Measurements from ENCODE around the gene SYDE2.
A peak's percentile ranks its signal among the peaks of the same experiment; 100 is the strongest.

SYDE2 gene

GRCh38 chr1:85122169-85122568 is 78.6 kb downstream of the SYDE2 start:
- no peak for DNase-seq

DNA sequence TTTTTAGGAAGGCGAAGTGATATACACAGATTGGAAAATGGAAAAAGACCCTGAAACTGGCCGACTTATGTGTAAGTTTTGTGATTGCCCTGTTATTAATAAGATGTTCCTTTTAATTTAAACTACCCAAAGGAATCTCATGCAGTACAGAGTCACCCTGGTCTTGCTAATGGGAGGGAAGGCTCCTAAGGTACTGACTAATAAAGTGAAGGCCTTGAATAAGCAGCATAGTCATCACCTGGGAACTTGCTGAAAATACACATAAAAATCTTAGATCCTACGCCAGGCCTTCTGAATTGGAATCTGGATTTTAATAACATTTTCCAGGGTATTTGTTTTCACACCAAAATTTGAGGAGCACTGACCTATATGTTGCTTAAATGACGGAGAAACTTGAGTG is 79.1 kb downstream of the SYDE2 start:
- DNase-seq = no peak

- DNase-seq = no peak
Observed at GRCh38 chr1:85118751-85119150, 82.1 kb downstream of the SYDE2 start.

DNA sequence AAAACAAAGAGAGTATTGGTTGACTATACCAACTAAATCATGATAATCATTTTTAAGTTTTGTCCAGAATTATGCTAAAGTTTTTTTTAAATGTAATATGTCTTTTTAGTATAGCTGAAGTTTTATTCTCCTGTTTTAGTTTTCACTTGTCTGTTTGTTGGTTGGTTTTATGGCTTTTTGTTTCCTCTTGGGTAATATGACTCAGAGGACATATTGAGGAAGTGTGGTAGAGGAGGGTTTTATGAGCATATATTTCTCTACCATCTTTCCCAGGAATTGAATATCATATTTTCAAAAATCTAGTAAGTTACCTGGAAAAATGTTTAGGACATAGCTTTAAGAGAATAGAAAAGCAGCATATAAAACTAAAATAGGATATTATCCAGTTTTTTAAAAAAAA is 84.0 kb downstream of the SYDE2 start:
- peak in 2 of 4 experiments; percentile 34 to 43 for DNase-seq

DNA sequence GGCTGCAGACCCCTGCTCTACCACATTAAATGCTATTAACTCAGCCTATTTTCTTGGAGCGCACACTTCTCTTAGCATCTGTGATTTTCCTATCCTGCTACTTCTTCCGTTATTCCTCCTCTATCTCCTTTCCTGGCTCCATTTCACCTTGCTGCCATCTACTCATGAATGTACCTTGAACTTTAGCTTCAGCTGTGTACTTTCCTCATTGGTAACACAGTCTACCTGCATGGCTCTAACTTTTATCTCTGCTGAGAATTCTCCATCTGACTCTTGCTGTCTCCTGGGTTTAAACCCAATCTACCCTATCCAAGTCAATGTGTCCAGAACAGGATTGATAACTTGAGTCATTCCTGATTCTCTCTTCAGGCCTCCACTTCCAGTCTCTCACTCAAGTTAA is 84.9 kb downstream of the SYDE2 start:
- no peak for DNase-seq

GRCh38 chr1:85111695-85112094 is 89.1 kb downstream of the SYDE2 start:
- DNase-seq = no peak

DNA sequence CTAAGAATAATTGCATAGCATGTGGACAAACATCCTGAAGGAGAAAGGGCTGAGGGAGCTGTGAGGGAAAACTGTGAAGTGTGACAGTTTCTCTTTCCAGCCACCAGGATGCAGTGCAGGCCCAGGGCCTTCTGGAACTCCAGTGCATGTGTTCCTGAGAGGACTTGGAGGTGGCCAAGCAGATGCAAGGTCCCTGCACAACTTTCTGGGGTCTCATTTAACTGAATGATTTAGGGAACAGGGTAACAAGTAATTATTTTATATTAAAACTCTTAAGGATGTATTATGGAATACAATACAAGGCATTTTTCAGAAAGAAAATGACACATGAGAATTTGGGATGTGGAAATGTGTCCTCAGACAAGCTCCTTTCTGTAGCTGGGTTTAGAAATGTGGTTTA is 91.3 kb downstream of the SYDE2 start:
- DNase-seq = peak; percentile 60 to 78 (median 74)
